Lung (tissue), 12 donors: ENCODE measurements around the gene RNF141. TPM values are rescaled to one million over a fixed set of nuclear protein-coding genes. Genes with fewer than 3 reads are reported as not detected.
A peak's percentile ranks its signal among the peaks of the same experiment; 100 is the strongest.

ENCODE experiments used
- ATAC-seq: fragments of 200-7000 bp; cut with Tn5 transposase; one replicate; pipeline ENCODE4 v1.9.1; 2020; ENCODE audit warnings: moderate number of reproducible peaks; ENCODE audit not compliant: insufficient read depth, low FRiP score
- DNase-seq, 3 donors: peaks; one replicate each; pipeline ENCODE4 v3.0.0-alpha.2; 2013 to 2017
- H3K27ac ChIP-seq, 2 donors: one replicate each; pipeline ENCODE4 v1.5.1; 2013; ENCODE audit warnings: mild to moderate bottlenecking in 2 of 2, moderate library complexity in 2 of 2, control low read depth in 1 of 2, inconsistent platforms in 1 of 2, low read depth in 1 of 2, low read length in 1 of 2
- H3K27me3 ChIP-seq, 3 donors: one replicate each; pipeline ENCODE4 v1.5.1; 2013; ENCODE audit warnings: low read length in 2 of 3; ENCODE audit not compliant: control insufficient read depth in 3 of 3, insufficient read depth in 3 of 3
- H3K36me3 ChIP-seq, 4 donors: one replicate each; pipeline ENCODE4 v1.5.1; 2013; ENCODE audit warnings: low read length in 4 of 4, mild to moderate bottlenecking in 1 of 4, moderate library complexity in 1 of 4; ENCODE audit not compliant: control insufficient read depth in 4 of 4, insufficient read depth in 4 of 4
- H3K4me1 ChIP-seq, 5 donors: one replicate each; pipeline ENCODE4 v1.5.1; 2013; ENCODE audit warnings: low read length in 5 of 5, mild to moderate bottlenecking in 2 of 5, moderate library complexity in 1 of 5; ENCODE audit not compliant: control insufficient read depth in 5 of 5, insufficient read depth in 5 of 5
- H3K4me3 ChIP-seq: one replicate; pipeline ENCODE4 v1.5.1; 2013; ENCODE audit warnings: mild to moderate bottlenecking, control low read depth, moderate library complexity
- H3K9ac ChIP-seq, 2 donors: one replicate each; pipeline ENCODE4 v1.5.1; 2013; ENCODE audit warnings: low read length in 2 of 2, control low read depth in 1 of 2; ENCODE audit not compliant: insufficient read depth in 1 of 2
- H3K9me3 ChIP-seq, 4 donors: one replicate each; pipeline ENCODE4 v1.5.1; 2013; ENCODE audit warnings: low read length in 3 of 4, mild to moderate bottlenecking in 1 of 4, moderate library complexity in 1 of 4; ENCODE audit not compliant: control insufficient read depth in 4 of 4, insufficient read depth in 3 of 4
- WGBS, 2 donors: extraction: QIAGEN DNeasy Blood & Tissue Kit; methylation state at CpG; one replicate each; pipeline ENCODE4 v1.1.7; 2013; 5-methylcytosine and 5-hydroxymethylcytosine counted together
- polyA plus RNA-seq, 2 donors: library from polyadenylated mRNA; stranded (reverse); fragments of 200-250 nt; gene quantifications; one replicate each; pipeline ENCODE4 v1.2.1, GENCODE V29; 2013
- total RNA-seq, 2 donors: library from RNA; depleted of rRNA in 1 of 2; stranded (reverse); fragments of >200 nt in 1 of 2; gene quantifications; one replicate each; pipeline ENCODE4 v1.2.1, GENCODE V29; 2014 to 2021
- TF ChIP-seq, protein P1 (sequence below): IDR thresholded peaks from 2 replicates; pipeline ENCODE4 v1.5.1; 2012; ENCODE audit warnings: mild to moderate bottlenecking; ENCODE audit errors: control extremely low read depth, extremely low read depth
- donor health status: control.
- donor health status: control.
- donor health status: Bipolar disorder and iron deficiency.
- donor health status: healthy.
- donor health status: DM: yes; HTN: yes; CAD: no.

Gene RNF141
- total and polyA plus RNA-seq, 4 donors: 14.8 to 63.8 (median 33.4) TPM

DNA sequence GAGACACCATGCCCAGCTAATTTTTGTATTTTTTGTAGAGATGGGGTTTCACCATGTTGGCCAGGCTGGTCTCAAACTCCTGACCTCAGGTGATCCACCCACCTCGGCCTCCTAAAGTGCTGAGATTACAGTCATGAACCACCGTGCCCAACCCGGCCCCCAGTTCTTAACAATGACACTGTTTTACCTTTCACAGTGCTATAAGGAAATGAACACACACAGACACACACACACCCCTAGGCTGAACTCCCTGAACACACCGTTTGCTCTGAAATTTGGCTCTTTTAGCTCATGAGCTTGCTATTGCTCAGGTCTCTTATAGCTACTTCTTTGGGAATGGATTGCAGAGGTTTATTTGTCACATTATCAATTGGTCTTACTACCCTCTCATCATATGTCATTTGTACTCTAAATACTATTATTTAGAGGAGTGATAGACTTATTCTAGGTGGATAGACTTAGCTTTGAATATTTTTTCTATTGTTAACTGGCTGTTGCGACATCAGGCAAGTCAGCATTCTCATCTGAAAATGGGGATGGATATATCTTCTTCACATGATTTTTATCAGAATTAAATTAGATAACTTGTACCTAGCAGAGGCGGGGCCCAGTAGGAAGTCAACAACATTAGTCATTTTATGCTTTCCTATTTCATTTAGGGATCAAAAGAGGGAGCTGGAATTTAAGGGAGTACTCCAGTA lies 25.4 kb upstream of the RNF141 start:
- Histone ChIP-seq H3K4me3 (no peak overlapping the region), H3K27me3 (no peaks in the 10 kb centered on the region), H3K9ac (no peak overlapping the region), H3K27ac (peak overlapping the region in 1 of 2 donors; percentile 67), H3K4me1 (peaks cover 0 to 4% (median 0%) of the 10 kb centered on the region in 5 donors), H3K9me3 (no peaks in the 10 kb centered on the region), H3K36me3 (no peaks in the 10 kb centered on the region)
- no peak for DNase-seq
- ATAC-seq: no peak
- TF ChIP-seq, protein P1, sequence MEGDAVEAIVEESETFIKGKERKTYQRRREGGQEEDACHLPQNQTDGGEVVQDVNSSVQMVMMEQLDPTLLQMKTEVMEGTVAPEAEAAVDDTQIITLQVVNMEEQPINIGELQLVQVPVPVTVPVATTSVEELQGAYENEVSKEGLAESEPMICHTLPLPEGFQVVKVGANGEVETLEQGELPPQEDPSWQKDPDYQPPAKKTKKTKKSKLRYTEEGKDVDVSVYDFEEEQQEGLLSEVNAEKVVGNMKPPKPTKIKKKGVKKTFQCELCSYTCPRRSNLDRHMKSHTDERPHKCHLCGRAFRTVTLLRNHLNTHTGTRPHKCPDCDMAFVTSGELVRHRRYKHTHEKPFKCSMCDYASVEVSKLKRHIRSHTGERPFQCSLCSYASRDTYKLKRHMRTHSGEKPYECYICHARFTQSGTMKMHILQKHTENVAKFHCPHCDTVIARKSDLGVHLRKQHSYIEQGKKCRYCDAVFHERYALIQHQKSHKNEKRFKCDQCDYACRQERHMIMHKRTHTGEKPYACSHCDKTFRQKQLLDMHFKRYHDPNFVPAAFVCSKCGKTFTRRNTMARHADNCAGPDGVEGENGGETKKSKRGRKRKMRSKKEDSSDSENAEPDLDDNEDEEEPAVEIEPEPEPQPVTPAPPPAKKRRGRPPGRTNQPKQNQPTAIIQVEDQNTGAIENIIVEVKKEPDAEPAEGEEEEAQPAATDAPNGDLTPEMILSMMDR: no peak
- WGBS, 2 donors: 75 to 80% methylated on average over 6 of the region's 6 CpGs

DNA sequence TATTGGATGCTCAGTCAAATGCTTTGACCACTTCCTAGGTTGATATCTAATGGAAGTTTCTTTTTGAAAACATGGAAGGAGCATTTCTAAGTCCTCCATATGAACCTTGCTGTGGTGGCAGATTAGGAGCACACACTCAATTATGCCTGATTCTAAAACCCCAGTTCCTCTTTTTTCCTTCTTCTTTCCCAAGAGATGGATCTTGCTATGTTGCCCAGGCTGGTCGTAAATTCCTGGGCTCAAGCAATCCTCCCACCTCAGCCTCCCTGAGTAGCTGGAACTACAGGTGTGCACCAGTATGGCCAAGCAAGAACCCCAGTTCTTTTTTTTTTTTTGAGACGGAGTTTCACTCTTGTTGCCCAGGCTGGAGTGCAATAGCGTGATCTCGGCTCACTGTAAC lies 24.5 kb upstream of the RNF141 start:
- H3K4me3 ChIP-seq: no peak overlapping the region
- 88 to 89% methylated on average over 4 of the region's 4 CpGs for whole genome bisulfite sequencing, 2 donors
- ATAC-seq (no peak), DNase-seq (no peak)
- H3K27ac ChIP-seq: no peak overlapping the region
- no peak overlapping the region for H3K9ac ChIP-seq
- TF ChIP-seq, protein P1: no peak
- H3K27me3 ChIP-seq: no peaks in the 10 kb centered on the region
- no peaks in the 10 kb centered on the region for H3K9me3 ChIP-seq
- no peaks in the 10 kb centered on the region for H3K36me3 ChIP-seq
- peaks cover 0 to 4% (median 0%) of the 10 kb centered on the region in 5 donors for H3K4me1 ChIP-seq

DNA sequence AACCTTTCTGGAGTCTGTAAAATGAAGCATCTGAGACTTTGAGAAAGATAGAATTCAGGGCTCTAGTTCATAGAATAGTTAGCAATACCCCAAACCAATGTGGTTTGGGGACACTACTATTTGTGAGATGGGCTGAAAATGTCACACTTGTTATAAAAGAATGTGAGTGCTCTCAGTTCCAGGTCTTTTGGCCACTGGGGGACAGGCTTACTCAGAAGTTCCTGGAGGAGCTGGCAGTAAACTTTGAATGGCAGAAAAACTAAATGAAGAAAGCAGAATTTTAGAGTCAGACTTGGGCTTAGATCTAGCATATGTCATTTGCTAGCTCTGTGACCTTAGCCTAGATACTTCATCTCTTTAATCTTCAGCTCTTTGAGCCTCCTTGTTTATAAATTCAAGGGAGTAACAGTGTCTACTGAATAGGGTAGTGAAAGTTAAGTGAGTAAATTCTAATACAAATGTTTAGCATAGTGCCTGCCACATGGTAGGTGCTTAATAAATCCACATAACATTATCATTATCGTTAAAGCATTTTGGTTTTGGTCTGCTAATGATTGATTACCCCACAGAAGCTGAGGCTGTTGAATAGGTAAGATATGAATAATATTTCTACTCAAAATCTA lies 23.8 kb upstream of the RNF141 start:
- H3K4me3 ChIP-seq: no peak overlapping the region
- H3K36me3 ChIP-seq: no peaks in the 10 kb centered on the region
- peak in 1 of 3 donors; percentile 44 for DNase-seq
- H3K4me1 ChIP-seq: peaks cover 0 to 4% (median 0%) of the 10 kb centered on the region in 5 donors
- TF ChIP-seq, protein P1: no peak
- H3K27me3 ChIP-seq: no peaks in the 10 kb centered on the region
- WGBS, 2 donors: 57 to 64% methylated on average over 1 of the region's 1 CpG
- no peak overlapping the region for H3K27ac ChIP-seq
- no peak for ATAC-seq
- no peak overlapping the region for H3K9ac ChIP-seq
- no peaks in the 10 kb centered on the region for H3K9me3 ChIP-seq
